Measurements from ENCODE around the gene A1CF. TPM values are rescaled to one million over a fixed set of nuclear protein-coding genes. Genes with fewer than 3 reads are reported as not detected.
"Not testable (repeated sequence)": the region's sequence is repeated elsewhere in the genome, so short reads cannot be mapped to it uniquely, and the experiment has no call there.

Gene A1CF
- total RNA-seq, 1 donor from 2014 or later, result not detected

GRCh38 chr10:50788951-50789945 is 96.2 kb downstream of the A1CF start:
- Mint-ChIP-seq H3K36me3 (ENCODE audit: low read depth) (peaks cover 3% of the 10 kb centered on the region), H3K4me1 (ENCODE audit: low read depth) (no peaks in the 10 kb centered on the region), H3K27me3 (ENCODE audit: low read depth) (peaks cover 17% of the 10 kb centered on the region), H3K9me3 (ENCODE audit: low read depth) (peaks cover 13% of the 10 kb centered on the region), H3K27ac (ENCODE audit: unreplicated experiment) (no peak overlapping the region), H3K4me3 (ENCODE audit: unreplicated experiment) (no peak overlapping the region)
- DNase-seq (ENCODE audit: low spot score), result no peak
- TF ChIP-seq CTCF (IDR thresholded peaks at IDR 0.05), result peak; percentile 69

- peaks cover 14% of the 10 kb centered on the region for H3K27me3 Mint-ChIP-seq (ENCODE audit: low read depth)
- H3K4me3 Mint-ChIP-seq (ENCODE audit: unreplicated experiment); H3K4me1 Mint-ChIP-seq (ENCODE audit: low read depth); DNase-seq (ENCODE audit: low spot score); H3K36me3 Mint-ChIP-seq (ENCODE audit: low read depth); H3K27ac Mint-ChIP-seq (ENCODE audit: unreplicated experiment): not testable (repeated sequence)
- peaks cover 13% of the 10 kb centered on the region for H3K9me3 Mint-ChIP-seq (ENCODE audit: low read depth)
These were observed 97.5 kb downstream of the A1CF start for GRCh38 chr10:50787962-50788361.

GRCh38 chr10:50782017-50782416 is 103.4 kb downstream of the A1CF start:
- H3K36me3 Mint-ChIP-seq (ENCODE audit: low read depth); H3K4me1 Mint-ChIP-seq (ENCODE audit: low read depth); DNase-seq (ENCODE audit: low spot score); H3K4me3 Mint-ChIP-seq (ENCODE audit: unreplicated experiment); H3K27ac Mint-ChIP-seq (ENCODE audit: unreplicated experiment); H3K9me3 Mint-ChIP-seq (ENCODE audit: low read depth); H3K27me3 Mint-ChIP-seq (ENCODE audit: low read depth): not testable (repeated sequence)

- H3K4me3 Mint-ChIP-seq (ENCODE audit: unreplicated experiment); H3K27ac Mint-ChIP-seq (ENCODE audit: unreplicated experiment); H3K36me3 Mint-ChIP-seq (ENCODE audit: low read depth); H3K27me3 Mint-ChIP-seq (ENCODE audit: low read depth); DNase-seq (ENCODE audit: low spot score); H3K4me1 Mint-ChIP-seq (ENCODE audit: low read depth); H3K9me3 Mint-ChIP-seq (ENCODE audit: low read depth): not testable (repeated sequence)
These were observed 105.4 kb downstream of the A1CF start for GRCh38 chr10:50780036-50780435.

GRCh38 chr10:50774868-50775267 is 110.6 kb downstream of the A1CF start:
- peak; percentile 53 for TF ChIP-seq CTCF (IDR thresholded peaks at IDR 0.05)
- not testable (repeated sequence) for H3K9me3 Mint-ChIP-seq (ENCODE audit: low read depth); H3K4me3 Mint-ChIP-seq (ENCODE audit: unreplicated experiment); H3K27me3 Mint-ChIP-seq (ENCODE audit: low read depth); DNase-seq (ENCODE audit: low spot score); H3K4me1 Mint-ChIP-seq (ENCODE audit: low read depth); H3K36me3 Mint-ChIP-seq (ENCODE audit: low read depth); H3K27ac Mint-ChIP-seq (ENCODE audit: unreplicated experiment)

- not testable (repeated sequence) for DNase-seq (ENCODE audit: low spot score); H3K4me3 Mint-ChIP-seq (ENCODE audit: unreplicated experiment); H3K9me3 Mint-ChIP-seq (ENCODE audit: low read depth); H3K4me1 Mint-ChIP-seq (ENCODE audit: low read depth); H3K36me3 Mint-ChIP-seq (ENCODE audit: low read depth); H3K27me3 Mint-ChIP-seq (ENCODE audit: low read depth); H3K27ac Mint-ChIP-seq (ENCODE audit: unreplicated experiment)
These were observed 113.4 kb downstream of the A1CF start for GRCh38 chr10:50772042-50772441.

GRCh38 chr10:50766774-50767513 is 118.5 kb downstream of the A1CF start:
- H3K27ac Mint-ChIP-seq (ENCODE audit: unreplicated experiment); H3K36me3 Mint-ChIP-seq (ENCODE audit: low read depth); DNase-seq (ENCODE audit: low spot score); H3K27me3 Mint-ChIP-seq (ENCODE audit: low read depth); H3K4me3 Mint-ChIP-seq (ENCODE audit: unreplicated experiment); H3K4me1 Mint-ChIP-seq (ENCODE audit: low read depth): not testable (repeated sequence)
- peaks cover 17% of the 10 kb centered on the region for H3K9me3 Mint-ChIP-seq (ENCODE audit: low read depth)

Other genes with a start within 250 kb of the A1CF start
- gene ASAH2B, start 145.7 kb downstream of the A1CF start, total RNA-seq, result 2.1 to 3.9 TPM (median 3.0 TPM) in 3 replicates
- 22.8 to 27.1 TPM (median 23.4 TPM) in 3 replicates for gene PRKG1, start 188.9 kb upstream of the A1CF start, total RNA-seq

All from chondrocyte (in vitro differentiated cells).